Muscle of leg (tissue), 11 donors: ENCODE measurements around the gene FANCD2. TPM values are rescaled to one million over a fixed set of nuclear protein-coding genes. Genes with fewer than 3 reads are reported as not detected.
"Not testable (repeated sequence)": the region's sequence is repeated elsewhere in the genome, so short reads cannot be mapped to it uniquely, and the experiment has no call there.

Experiments used
- DNase-seq: peaks from one replicate; pipeline ENCODE4 v3.0.0; 2013
- H3K27ac ChIP-seq: one replicate; pipeline ENCODE4 v1.5.1; 2013; ENCODE audit warnings: mild to moderate bottlenecking, low read length, control low read depth
- H3K27me3 ChIP-seq: one replicate; pipeline ENCODE4 v1.6.1; 2013; ENCODE audit warnings: low read length; ENCODE audit not compliant: control insufficient read depth, insufficient read depth
- H3K36me3 ChIP-seq: one replicate; pipeline ENCODE4 v1.6.1; 2013; ENCODE audit warnings: low read length; ENCODE audit not compliant: control insufficient read depth, insufficient read depth
- H3K4me1 ChIP-seq: one replicate; pipeline ENCODE4 v1.6.1; 2013; ENCODE audit warnings: low read length; ENCODE audit not compliant: control insufficient read depth, insufficient read depth
- H3K4me3 ChIP-seq: one replicate; pipeline ENCODE4 v1.5.1; 2013; ENCODE audit warnings: low read length, control low read depth
- H3K9me3 ChIP-seq: replicated peaks from 2 replicates; pipeline ENCODE4 v1.6.1; 2013; ENCODE audit warnings: low read depth, low read length; ENCODE audit not compliant: control insufficient read depth
- WGBS: methylation state at CpG from one replicate; pipeline ENCODE4 v1.1.5; 2013; ENCODE audit warnings: missing lambda C conversion rate; ENCODE audit not compliant: insufficient coverage; 5-methylcytosine and 5-hydroxymethylcytosine counted together
- polyA plus RNA-seq, 8 donors: library from polyadenylated mRNA; unstranded; fragments of 120-200 nt; gene quantifications; one replicate each; pipeline versions ENCODE4 v1.2.1 to v1.2.3, GENCODE V29; 2013; ENCODE audit warnings: inconsistent platforms in 1 of 8, low replicate concordance in 1 of 8; ENCODE audit not compliant: insufficient read length in 8 of 8, insufficient read depth in 1 of 8
- total RNA-seq: library from RNA; stranded (reverse); fragments of 120-200 nt; gene quantifications from one replicate; pipeline ENCODE4 v1.2.4, GENCODE V29; 2013

The FANCD2 gene
- total and polyA plus RNA-seq, 9 donors, result 6.5 to 11.5 (median 9.5) TPM

- not testable (repeated sequence) for H3K27me3 ChIP-seq, H3K4me1 ChIP-seq, H3K36me3 ChIP-seq, DNase-seq, H3K9me3 ChIP-seq, H3K4me3 ChIP-seq, H3K27ac ChIP-seq
- no CpG with 5 or more reads among the region's 6 CpGs for WGBS
These were observed 26.8 kb downstream of the FANCD2 start for GRCh38 chr3:10053054-10053453.

- H3K36me3 ChIP-seq, result no peaks in the 10 kb centered on the region
- H3K27me3 ChIP-seq, result no peaks in the 10 kb centered on the region
- H3K4me3 ChIP-seq, result no peak overlapping the region
- no peak overlapping the region for H3K27ac ChIP-seq
- H3K9me3 ChIP-seq, result no peaks in the 10 kb centered on the region
- H3K4me1 ChIP-seq, result no peaks in the 10 kb centered on the region
- WGBS, result no CpG with 5 or more reads among the region's 4 CpGs
- no peak for DNase-seq
These were observed 28.9 kb downstream of the FANCD2 start for GRCh38 chr3:10055097-10055496.

DNA sequence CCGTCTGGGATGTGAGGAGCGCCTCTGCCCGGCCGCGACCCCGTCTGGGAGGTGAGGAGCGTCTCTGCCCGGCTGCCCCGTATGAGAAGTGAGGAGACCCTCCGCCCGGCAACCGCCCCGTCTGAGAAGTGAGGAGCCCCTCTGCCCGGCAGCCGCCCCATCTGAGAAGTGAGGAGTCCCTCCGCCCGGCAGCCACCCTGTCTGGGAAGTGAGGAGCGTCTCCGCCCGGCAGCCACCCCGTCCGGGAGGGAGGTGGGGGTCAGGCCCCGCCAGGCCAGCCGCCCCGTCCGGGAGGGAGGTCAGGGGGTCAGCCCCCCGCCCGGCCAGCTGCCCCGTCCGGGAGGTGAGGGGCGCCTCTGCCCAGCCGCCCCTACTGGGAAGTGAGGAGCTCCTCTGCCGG, 43.8 kb downstream of the FANCD2 start:
- H3K9me3 ChIP-seq, H3K4me3 ChIP-seq, H3K4me1 ChIP-seq, H3K27me3 ChIP-seq, H3K36me3 ChIP-seq, DNase-seq, H3K27ac ChIP-seq: not testable (repeated sequence)
- WGBS, result 94% methylated on average over 7 of the region's 33 CpGs

DNA sequence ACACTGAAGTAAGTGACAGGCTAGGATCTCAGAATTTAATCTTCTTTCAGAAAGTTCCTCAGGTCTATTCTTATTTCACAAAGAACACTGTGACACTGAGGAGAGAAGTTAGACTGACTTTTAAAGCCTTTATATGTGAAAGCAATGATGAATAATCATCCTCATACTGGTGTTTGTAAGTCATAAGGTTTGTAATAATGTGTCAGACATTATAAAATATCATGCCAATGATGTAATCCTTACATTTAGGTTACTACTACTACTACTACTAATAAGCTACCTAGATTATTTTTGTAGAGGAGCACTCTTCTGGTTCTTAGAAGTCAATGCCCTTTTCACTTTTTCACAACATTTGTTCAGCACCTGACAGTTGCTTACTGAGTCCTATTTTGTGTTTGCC, 48.4 kb downstream of the FANCD2 start:
- H3K36me3 ChIP-seq, result peaks cover 7% of the 10 kb centered on the region
- DNase-seq, result no peak
- H3K9me3 ChIP-seq, result no peaks in the 10 kb centered on the region
- H3K4me3 ChIP-seq, result no peak overlapping the region
- no peaks in the 10 kb centered on the region for H3K27me3 ChIP-seq
- no peaks in the 10 kb centered on the region for H3K4me1 ChIP-seq
- H3K27ac ChIP-seq, result no peak overlapping the region

DNA sequence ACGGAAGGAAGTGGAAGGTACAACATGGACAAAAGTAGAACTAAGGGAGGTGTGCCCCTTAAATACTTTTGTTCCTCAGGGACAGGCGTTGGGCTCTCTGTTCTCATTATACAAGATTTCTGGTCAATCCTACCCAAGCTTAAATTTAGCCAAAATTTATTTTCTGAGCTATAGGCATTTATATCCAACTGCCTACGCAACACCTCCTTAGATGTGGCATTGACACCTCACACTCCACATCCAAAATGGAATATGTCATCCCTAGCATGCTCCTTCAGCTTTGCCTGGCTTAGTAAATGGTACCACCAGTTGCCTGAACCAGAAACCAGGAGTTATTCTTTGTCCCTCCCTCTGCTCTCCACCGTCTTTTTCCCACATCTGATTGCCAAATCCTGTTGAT, 55.6 kb downstream of the FANCD2 start:
- Histone ChIP-seq H3K4me3 (no peak overlapping the region), H3K27ac (no peak overlapping the region), H3K4me1 (no peaks in the 10 kb centered on the region), H3K36me3 (peaks cover 13% of the 10 kb centered on the region), H3K9me3 (no peaks in the 10 kb centered on the region), H3K27me3 (no peaks in the 10 kb centered on the region)
- DNase-seq, result no peak
- WGBS, result 93% methylated on average over 3 of the region's 4 CpGs

DNA sequence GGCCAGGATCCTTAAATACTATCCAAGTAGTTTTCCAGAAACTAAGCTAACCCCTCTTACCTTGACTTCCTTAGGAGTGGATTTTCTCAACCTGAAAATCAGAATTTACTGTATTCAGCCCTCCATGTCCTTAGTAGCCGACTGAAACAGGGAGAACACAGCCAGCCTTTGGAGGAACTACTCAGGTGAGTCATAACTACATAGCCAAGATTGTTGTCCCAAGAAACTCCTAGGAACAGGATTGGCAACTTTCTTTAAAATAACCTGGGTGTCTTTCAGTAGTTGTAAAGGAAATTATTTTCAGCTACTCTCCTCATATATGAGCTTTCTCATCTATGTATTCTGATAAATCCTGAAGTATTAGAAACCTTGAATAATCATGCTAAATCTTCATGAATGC, 59.5 kb downstream of the FANCD2 start:
- peaks cover 14% of the 10 kb centered on the region for H3K36me3 ChIP-seq
- no peaks in the 10 kb centered on the region for H3K4me1 ChIP-seq
- H3K9me3 ChIP-seq, result no peaks in the 10 kb centered on the region
- no peak overlapping the region for H3K27ac ChIP-seq
- WGBS, result no CpG with 5 or more reads among the region's 1 CpG
- H3K4me3 ChIP-seq, result no peak overlapping the region
- H3K27me3 ChIP-seq, result no peaks in the 10 kb centered on the region
- no peak for DNase-seq

GRCh38 chr3:10088256-10088655, 62.0 kb downstream of the FANCD2 start:
- H3K4me3 ChIP-seq, result no peak overlapping the region
- H3K4me1 ChIP-seq, result no peaks in the 10 kb centered on the region
- no peak for DNase-seq
- H3K27ac ChIP-seq, result no peak overlapping the region
- H3K27me3 ChIP-seq, result no peaks in the 10 kb centered on the region
- peaks cover 16% of the 10 kb centered on the region for H3K36me3 ChIP-seq
- no CpG with 5 or more reads among the region's 4 CpGs for WGBS
- no peaks in the 10 kb centered on the region for H3K9me3 ChIP-seq

DNA sequence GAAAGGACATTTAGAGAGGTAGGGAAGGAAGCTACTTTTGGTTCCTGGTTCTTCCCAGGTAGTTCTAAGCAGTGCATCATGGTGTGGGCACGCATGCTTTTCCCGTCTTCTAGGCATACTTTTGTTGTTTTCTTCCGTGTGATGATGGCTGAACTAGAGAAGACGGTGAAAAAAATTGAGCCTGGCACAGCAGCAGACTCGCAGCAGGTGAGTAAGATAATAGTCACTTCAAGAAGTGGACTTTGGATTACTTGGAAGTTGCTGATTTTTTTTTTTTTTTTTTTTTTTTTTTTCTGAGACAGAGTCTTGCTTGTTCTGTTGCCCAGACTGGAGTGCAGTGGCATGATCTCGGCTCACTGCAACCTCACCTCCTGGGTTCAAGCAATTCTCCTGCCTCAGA, 63.9 kb downstream of the FANCD2 start:
- WGBS, result 100% methylated on average over 4 of the region's 6 CpGs
- Histone ChIP-seq H3K4me3 (no peak overlapping the region), H3K27me3 (no peaks in the 10 kb centered on the region), H3K27ac (no peak overlapping the region), H3K36me3 (peaks cover 20% of the 10 kb centered on the region), H3K9me3 (no peaks in the 10 kb centered on the region), H3K4me1 (no peaks in the 10 kb centered on the region)
- no peak for DNase-seq

GRCh38 chr3:10090774-10091173, 64.5 kb downstream of the FANCD2 start:
- H3K4me1 ChIP-seq, result not testable (repeated sequence)
- no CpG with 5 or more reads among the region's 1 CpG for WGBS

GRCh38 chr3:10091387-10091786, 65.2 kb downstream of the FANCD2 start:
- not testable (repeated sequence) for DNase-seq, H3K27ac ChIP-seq, H3K4me3 ChIP-seq, H3K4me1 ChIP-seq, H3K27me3 ChIP-seq, H3K9me3 ChIP-seq
- H3K36me3 ChIP-seq, result peaks cover 16% of the 10 kb centered on the region
- WGBS, result no CpG with 5 or more reads among the region's 2 CpGs

More at GRCh38 chr3:10090774-10091173, 64.5 kb downstream of the FANCD2 start:
- H3K36me3 ChIP-seq, result peaks cover 20% of the 10 kb centered on the region
- H3K27ac ChIP-seq, H3K9me3 ChIP-seq, H3K27me3 ChIP-seq, H3K4me3 ChIP-seq, DNase-seq: not testable (repeated sequence)

DNA sequence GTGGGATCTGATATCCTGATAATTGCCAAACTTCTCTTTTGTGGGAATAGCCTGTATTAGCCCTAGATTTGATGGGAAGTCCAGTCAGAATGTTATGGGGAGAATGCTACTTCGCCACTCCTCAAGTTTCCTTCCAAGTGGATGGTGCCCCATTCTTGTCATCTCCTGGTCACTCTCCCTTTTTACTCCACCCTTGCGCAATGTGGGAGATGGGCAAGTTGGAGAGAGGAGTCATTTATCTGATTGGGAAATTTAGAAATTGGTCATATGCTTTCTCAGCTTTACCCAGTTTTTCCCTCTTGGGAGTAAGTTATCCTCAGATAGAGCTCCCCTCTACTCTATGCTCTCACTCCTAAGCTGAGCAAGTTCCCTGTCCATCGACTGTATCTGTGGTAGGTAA, 67.4 kb downstream of the FANCD2 start:
- no peaks in the 10 kb centered on the region for H3K4me1 ChIP-seq
- H3K27me3 ChIP-seq, result no peaks in the 10 kb centered on the region
- no peak overlapping the region for H3K4me3 ChIP-seq
- no peak for DNase-seq
- H3K9me3 ChIP-seq, result no peaks in the 10 kb centered on the region
- no peak overlapping the region for H3K27ac ChIP-seq
- WGBS, result no CpG with 5 or more reads among the region's 3 CpGs
- peaks cover 10% of the 10 kb centered on the region for H3K36me3 ChIP-seq
